CD4-positive, alpha-beta T cell treated with Interferon alpha-2 for 1 hour (primary cell): Measurements from ENCODE around the gene CPNE2.
A peak's percentile ranks its signal among the peaks of the same experiment; 100 is the strongest.
"Not testable (repeated sequence)": the region's sequence is repeated elsewhere in the genome, so short reads cannot be mapped to it uniquely, and the experiment has no call there.

Experiments used
- DNase-seq, 2 donors: peaks; one replicate each; pipeline ENCODE4 v3.0.0-alpha.2; 2020 to 2022

CPNE2 gene

GRCh38 chr16:57070424-57070823 is 22.0 kb upstream of the CPNE2 start:
- no peak for DNase-seq

- peak; percentile 17 to 37 for DNase-seq
These were observed 21.2 kb upstream of the CPNE2 start for GRCh38 chr16:57071081-57071732.

GRCh38 chr16:57071831-57072582 is 20.4 kb upstream of the CPNE2 start:
- DNase-seq = no peak

- no peak for DNase-seq
These were observed 19.6 kb upstream of the CPNE2 start for GRCh38 chr16:57072616-57073275.

GRCh38 chr16:57077714-57078113 is 14.7 kb upstream of the CPNE2 start:
- no peak for DNase-seq

- no peak for DNase-seq
These were observed 10.6 kb upstream of the CPNE2 start for GRCh38 chr16:57081744-57082143.

- DNase-seq = no peak
These were observed 9.7 kb upstream of the CPNE2 start for GRCh38 chr16:57082664-57083063.

GRCh38 chr16:57083485-57084126 is 8.8 kb upstream of the CPNE2 start:
- no peak for DNase-seq

- DNase-seq = peak; percentile 75 to 85
These were observed 8.1 kb upstream of the CPNE2 start for GRCh38 chr16:57084257-57084770.

- DNase-seq = no peak
These were observed 7.4 kb upstream of the CPNE2 start for GRCh38 chr16:57084996-57085395.

GRCh38 chr16:57087003-57087402 is 5.4 kb upstream of the CPNE2 start:
- DNase-seq = no peak

GRCh38 chr16:57089406-57089805 is 3.0 kb upstream of the CPNE2 start:
- DNase-seq = no peak

- DNase-seq = no peak
These were observed 996 bp upstream of the CPNE2 start for GRCh38 chr16:57091200-57091974.

- DNase-seq = peak; percentile 33 to 56
These were observed 516 bp downstream of the CPNE2 start for GRCh38 chr16:57092786-57093411.

GRCh38 chr16:57093666-57094564 is 1.5 kb downstream of the CPNE2 start:
- no peak for DNase-seq

GRCh38 chr16:57094911-57095310 is 2.5 kb downstream of the CPNE2 start:
- DNase-seq = no peak

GRCh38 chr16:57096192-57096591 is 3.8 kb downstream of the CPNE2 start:
- no peak for DNase-seq

- DNase-seq = no peak
These were observed 4.4 kb downstream of the CPNE2 start for GRCh38 chr16:57096793-57097192.

GRCh38 chr16:57098188-57098841 is 5.9 kb downstream of the CPNE2 start:
- DNase-seq = no peak

GRCh38 chr16:57099965-57100364 is 7.6 kb downstream of the CPNE2 start:
- DNase-seq = not testable (repeated sequence)
